ENCODE measurements around the gene SH3RF3. TPM values are rescaled to one million over a fixed set of nuclear protein-coding genes. Genes with fewer than 3 reads are reported as not detected.

SH3RF3 gene
- total RNA-seq, 2 experiments from 2014 or later, result 1.8 to 2.0 TPM

- Mint-ChIP-seq H3K27ac (no peak overlapping the region), H3K9me3 (no peaks in the 10 kb centered on the region), H3K36me3 (ENCODE audit: low read depth) (no peaks in the 10 kb centered on the region), H3K27me3 (ENCODE audit: low read depth) (no peaks in the 10 kb centered on the region), H3K4me1 (ENCODE audit: low read depth) (no peaks in the 10 kb centered on the region), H3K4me3 (no peak overlapping the region)
- CTCF ChIA-PET, result no interaction called here
- no peak for DNase-seq
- intact Hi-C loops (cut with micrococcal nuclease), result no loop called here
Observed at GRCh38 chr2:109225170-109225782, 96.3 kb downstream of the SH3RF3 start.

- no peaks in the 10 kb centered on the region for H3K36me3 Mint-ChIP-seq (ENCODE audit: low read depth)
- no peaks in the 10 kb centered on the region for H3K9me3 Mint-ChIP-seq
- H3K4me3 Mint-ChIP-seq, result no peak overlapping the region
- CTCF ChIA-PET, result no interaction called here
- intact Hi-C loops (cut with micrococcal nuclease), result no loop called here
- no peak for DNase-seq
- H3K4me1 Mint-ChIP-seq (ENCODE audit: low read depth), result peaks cover 6% of the 10 kb centered on the region
- no peak overlapping the region for H3K27ac Mint-ChIP-seq
- no peaks in the 10 kb centered on the region for H3K27me3 Mint-ChIP-seq (ENCODE audit: low read depth)
Observed at GRCh38 chr2:109226128-109226527, 97.1 kb downstream of the SH3RF3 start.

- CTCF ChIA-PET, result no interaction called here
- no peak overlapping the region for H3K4me3 Mint-ChIP-seq
- no peak overlapping the region for H3K27ac Mint-ChIP-seq
- no peaks in the 10 kb centered on the region for H3K36me3 Mint-ChIP-seq (ENCODE audit: low read depth)
- DNase-seq, result no peak
- intact Hi-C loops (cut with micrococcal nuclease), result no loop called here
- no peaks in the 10 kb centered on the region for H3K27me3 Mint-ChIP-seq (ENCODE audit: low read depth)
- H3K4me1 Mint-ChIP-seq (ENCODE audit: low read depth), result peaks cover 8% of the 10 kb centered on the region
- no peaks in the 10 kb centered on the region for H3K9me3 Mint-ChIP-seq
Observed at GRCh38 chr2:109226622-109227021, 97.6 kb downstream of the SH3RF3 start.

DNA sequence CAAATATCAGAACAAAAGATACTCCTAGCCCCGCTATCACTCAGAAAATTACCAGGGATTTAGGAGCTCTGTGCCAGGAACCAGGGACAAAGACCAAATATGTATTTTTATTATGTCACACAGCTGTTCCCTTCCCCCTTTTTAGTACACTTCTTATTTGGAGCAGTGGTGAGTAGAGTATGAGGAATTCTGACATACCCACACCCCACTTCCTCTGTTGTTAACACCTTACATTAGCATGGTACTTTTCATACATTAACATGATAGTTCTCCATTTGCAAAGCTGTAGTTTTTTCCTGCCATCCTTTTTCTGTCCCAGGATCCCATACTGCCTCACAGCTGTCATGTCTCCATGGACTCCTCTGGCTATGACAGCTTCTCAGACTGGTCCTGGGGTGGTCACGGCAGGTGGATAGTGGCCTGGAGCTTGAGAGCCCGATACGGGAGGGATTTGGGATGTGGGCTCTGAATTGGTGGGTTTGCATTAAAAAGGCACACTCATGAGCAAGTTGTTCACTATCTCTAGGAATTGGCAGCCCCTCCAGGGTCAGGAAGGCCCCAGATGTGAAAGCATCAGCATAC is 100.2 kb downstream of the SH3RF3 start:
- DNase-seq, result no peak
- no peaks in the 10 kb centered on the region for H3K27me3 Mint-ChIP-seq (ENCODE audit: low read depth)

GRCh38 chr2:109230941-109231420 is 102.0 kb downstream of the SH3RF3 start:
- intact Hi-C loops (cut with micrococcal nuclease), result no loop called here
- no peak overlapping the region for H3K4me3 Mint-ChIP-seq
- H3K9me3 Mint-ChIP-seq, result no peaks in the 10 kb centered on the region
- peaks cover 8% of the 10 kb centered on the region for H3K4me1 Mint-ChIP-seq (ENCODE audit: low read depth)
- CTCF ChIA-PET, result no interaction called here
- no peak for DNase-seq
- H3K36me3 Mint-ChIP-seq (ENCODE audit: low read depth), result no peaks in the 10 kb centered on the region
- H3K27me3 Mint-ChIP-seq (ENCODE audit: low read depth), result no peaks in the 10 kb centered on the region
- no peak overlapping the region for H3K27ac Mint-ChIP-seq

More for the DNA sequence above, 100.2 kb downstream of the SH3RF3 start:
- intact Hi-C loops (cut with micrococcal nuclease), result no loop called here
- peaks cover 8% of the 10 kb centered on the region for H3K4me1 Mint-ChIP-seq (ENCODE audit: low read depth)
- H3K4me3 Mint-ChIP-seq, result no peak overlapping the region
- no peaks in the 10 kb centered on the region for H3K9me3 Mint-ChIP-seq
- CTCF ChIA-PET, result interaction anchor here (1.2 kb wide), 1 partner anchor 102 kb away, joined by 3 read pairs; no protein-coding TSS in a partner anchor
- no peaks in the 10 kb centered on the region for H3K36me3 Mint-ChIP-seq (ENCODE audit: low read depth)
- H3K27ac Mint-ChIP-seq, result no peak overlapping the region

- Mint-ChIP-seq H3K4me1 (ENCODE audit: low read depth) (peaks cover 12% of the 10 kb centered on the region), H3K9me3 (no peaks in the 10 kb centered on the region), H3K36me3 (ENCODE audit: low read depth) (no peaks in the 10 kb centered on the region), H3K27ac (no peak overlapping the region), H3K4me3 (no peak overlapping the region), H3K27me3 (ENCODE audit: low read depth) (no peaks in the 10 kb centered on the region)
- intact Hi-C loops (cut with micrococcal nuclease), result no loop called here
- CTCF ChIA-PET, result no interaction called here
- DNase-seq, result no peak
Observed at GRCh38 chr2:109231428-109231827, 102.4 kb downstream of the SH3RF3 start.

GRCh38 chr2:109231996-109232705 is 103.1 kb downstream of the SH3RF3 start:
- intact Hi-C loops (cut with micrococcal nuclease), result no loop called here
- Mint-ChIP-seq H3K4me3 (no peak overlapping the region), H3K36me3 (ENCODE audit: low read depth) (no peaks in the 10 kb centered on the region), H3K4me1 (ENCODE audit: low read depth) (peaks cover 17% of the 10 kb centered on the region), H3K27me3 (ENCODE audit: low read depth) (no peaks in the 10 kb centered on the region), H3K27ac (no peak overlapping the region), H3K9me3 (no peaks in the 10 kb centered on the region)
- CTCF ChIA-PET, result no interaction called here
- no peak for DNase-seq

GRCh38 chr2:109232909-109233308 is 103.9 kb downstream of the SH3RF3 start:
- no peak overlapping the region for H3K27ac Mint-ChIP-seq
- intact Hi-C loops (cut with micrococcal nuclease), result no loop called here
- CTCF ChIA-PET, result no interaction called here
- H3K36me3 Mint-ChIP-seq (ENCODE audit: low read depth), result no peaks in the 10 kb centered on the region
- no peaks in the 10 kb centered on the region for H3K9me3 Mint-ChIP-seq
- H3K4me1 Mint-ChIP-seq (ENCODE audit: low read depth), result peaks cover 17% of the 10 kb centered on the region
- DNase-seq, result no peak
- no peak overlapping the region for H3K4me3 Mint-ChIP-seq
- H3K27me3 Mint-ChIP-seq (ENCODE audit: low read depth), result no peaks in the 10 kb centered on the region

- Mint-ChIP-seq H3K27me3 (ENCODE audit: low read depth) (no peaks in the 10 kb centered on the region), H3K4me1 (ENCODE audit: low read depth) (peaks cover 21% of the 10 kb centered on the region), H3K36me3 (ENCODE audit: low read depth) (no peaks in the 10 kb centered on the region), H3K4me3 (no peak overlapping the region), H3K9me3 (no peaks in the 10 kb centered on the region), H3K27ac (no peak overlapping the region)
- intact Hi-C loops (cut with micrococcal nuclease), result no loop called here
- DNase-seq, result no peak
- CTCF ChIA-PET, result no interaction called here
Observed at GRCh38 chr2:109233643-109234042, 104.6 kb downstream of the SH3RF3 start.

DNA sequence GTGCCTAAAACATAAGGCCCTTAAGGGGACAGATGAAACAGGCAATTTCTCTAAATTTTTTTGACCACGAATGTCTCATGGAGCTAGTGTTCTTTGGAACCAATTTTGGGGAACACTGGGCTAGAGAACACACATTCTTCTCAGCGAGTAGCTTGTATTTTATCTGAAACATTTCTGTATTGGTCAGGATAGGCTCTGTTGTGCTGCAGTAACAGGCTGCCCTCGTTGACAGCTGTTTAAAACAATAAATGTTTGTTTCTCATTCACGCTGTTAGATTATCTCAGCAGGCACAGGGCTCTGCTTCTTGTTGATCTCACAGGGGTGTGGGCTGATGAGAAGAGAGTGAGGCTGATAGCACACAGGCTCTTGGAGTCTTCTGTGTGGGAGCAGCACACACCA is 105.3 kb downstream of the SH3RF3 start:
- intact Hi-C loops (cut with micrococcal nuclease), result no loop called here
- DNase-seq, result no peak
- CTCF ChIA-PET, result no interaction called here
- Mint-ChIP-seq H3K4me3 (no peak overlapping the region), H3K27ac (no peak overlapping the region), H3K9me3 (no peaks in the 10 kb centered on the region), H3K4me1 (ENCODE audit: low read depth) (peaks cover 24% of the 10 kb centered on the region), H3K36me3 (ENCODE audit: low read depth) (no peaks in the 10 kb centered on the region), H3K27me3 (ENCODE audit: low read depth) (no peaks in the 10 kb centered on the region)

- no peaks in the 10 kb centered on the region for H3K36me3 Mint-ChIP-seq (ENCODE audit: low read depth)
- CTCF ChIA-PET, result interaction anchor here (1.1 kb wide), 1 partner anchor 17 kb away, joined by 3 read pairs; no protein-coding TSS in a partner anchor
- no peaks in the 10 kb centered on the region for H3K9me3 Mint-ChIP-seq
- H3K4me1 Mint-ChIP-seq (ENCODE audit: low read depth), result peaks cover 18% of the 10 kb centered on the region
- no peaks in the 10 kb centered on the region for H3K27me3 Mint-ChIP-seq (ENCODE audit: low read depth)
- intact Hi-C loops (cut with micrococcal nuclease), result no loop called here
- no peak overlapping the region for H3K27ac Mint-ChIP-seq
- no peak for DNase-seq
- H3K4me3 Mint-ChIP-seq, result no peak overlapping the region
Observed at GRCh38 chr2:109236147-109236546, 107.1 kb downstream of the SH3RF3 start.

DNA sequence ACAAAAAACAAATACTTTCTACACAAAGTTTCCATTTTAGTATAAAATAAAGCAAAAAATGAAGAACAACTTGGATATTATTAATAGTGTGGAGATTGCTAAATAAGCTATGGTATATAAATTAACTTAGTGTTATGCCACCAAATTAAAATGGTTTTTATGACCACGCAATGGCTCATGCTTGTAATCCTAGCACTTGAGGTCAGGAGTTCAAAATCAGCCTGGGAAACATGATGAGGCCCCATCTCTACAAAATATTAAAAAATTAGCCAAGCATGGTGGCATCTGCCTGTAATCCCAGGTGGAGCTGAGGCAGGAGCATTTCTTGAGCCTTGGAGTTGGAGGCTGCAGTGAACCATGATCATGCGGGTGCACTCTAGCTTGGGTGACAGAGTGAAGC is 108.8 kb downstream of the SH3RF3 start:
- CTCF ChIA-PET, result interaction anchor here (1.0 kb wide), 1 partner anchor 272 kb away, joined by 3 read pairs; no protein-coding TSS in a partner anchor
- Mint-ChIP-seq H3K27ac (no peak overlapping the region), H3K27me3 (ENCODE audit: low read depth) (no peaks in the 10 kb centered on the region), H3K36me3 (ENCODE audit: low read depth) (no peaks in the 10 kb centered on the region), H3K4me1 (ENCODE audit: low read depth) (peaks cover 16% of the 10 kb centered on the region), H3K9me3 (no peaks in the 10 kb centered on the region), H3K4me3 (no peak overlapping the region)
- no peak for DNase-seq
- intact Hi-C loops (cut with micrococcal nuclease), result no loop called here

GRCh38 chr2:109238580-109238979 is 109.6 kb downstream of the SH3RF3 start:
- Mint-ChIP-seq H3K4me1 (ENCODE audit: low read depth) (peaks cover 16% of the 10 kb centered on the region), H3K27me3 (ENCODE audit: low read depth) (no peaks in the 10 kb centered on the region), H3K27ac (no peak overlapping the region), H3K36me3 (ENCODE audit: low read depth) (no peaks in the 10 kb centered on the region), H3K9me3 (no peaks in the 10 kb centered on the region), H3K4me3 (no peak overlapping the region)
- intact Hi-C loops (cut with micrococcal nuclease), result no loop called here
- DNase-seq, result peak; percentile 71
- CTCF ChIA-PET, result interaction anchor here (0.9 kb wide), 1 partner anchor 32 kb away, joined by 6 read pairs; no protein-coding TSS in a partner anchor
